GM23248 (cell line): ENCODE data around the gene CNFN.

ENCODE experiments used
- EZH2 ChIP-seq: fragments of 200-600 bp; sonication (generic); IDR thresholded peaks from 2 replicates; pipeline ENCODE4 v1.6.1; 2018; ENCODE audit warnings: antibody characterized with exemption, mild to moderate bottlenecking; ENCODE audit not compliant: insufficient read depth, poor library complexity, severe bottlenecking
- EZH2phosphoT487 ChIP-seq: fragments of 200-600 bp; sonication (generic); IDR thresholded peaks from 2 replicates; pipeline ENCODE4 v1.6.1; 2018; ENCODE audit warnings: antibody characterized with exemption, moderate library complexity, mild to moderate bottlenecking, low read depth; ENCODE audit not compliant: insufficient read depth

DNA sequence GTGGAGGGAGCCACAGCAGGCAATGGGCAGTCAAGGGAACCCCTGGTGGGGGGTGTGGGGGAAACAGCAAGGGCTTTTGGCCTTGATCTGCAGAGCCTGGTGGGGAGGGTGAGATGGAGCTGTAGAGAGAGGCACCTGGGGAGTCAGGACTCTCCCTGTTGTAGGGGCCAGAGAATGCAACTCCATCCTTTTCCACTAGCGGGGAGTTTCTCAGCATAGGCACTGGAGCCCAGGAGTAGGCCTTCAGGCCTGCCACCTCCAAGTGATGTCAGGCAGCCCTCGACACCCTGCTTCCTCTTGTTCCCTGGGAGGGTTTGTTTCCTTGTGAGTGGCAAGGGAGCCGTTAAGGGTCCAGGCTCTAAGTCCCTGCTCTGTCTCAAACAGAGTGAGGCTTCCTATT lies 39.7 kb downstream of the CNFN start:
- no peak for TF ChIP-seq EZH2
- no peak for TF ChIP-seq EZH2phosphoT487
